SK-N-SH treated with all-trans-retinoic acid at 6 μM for 48 hours (cell line): ENCODE measurements around the gene IRS2.

Experiments
- ATAC-seq: fragments of 200-7000 bp; cut with Tn5 transposase; 3 replicates; pipeline ENCODE4 v1.9.1; 2020; ENCODE audit warnings: mild to moderate bottlenecking, moderate library complexity
- ARNTL ChIP-seq: fragments of 450-650 bp; formaldehyde crosslinking; IDR thresholded peaks from 2 replicates; pipeline ENCODE4 v1.5.0; 2020; ENCODE audit warnings: low read depth, mild to moderate bottlenecking, moderate library complexity, borderline replicate concordance
- BACH2 ChIP-seq: fragments of 250-450 bp; sonication (Bioruptor Pico); IDR thresholded peaks from 2 replicates; pipeline ENCODE4 v1.9.0; 2021; ENCODE audit warnings: mild to moderate bottlenecking, borderline replicate concordance
- CREB5 ChIP-seq: fragments of 250-450 bp; sonication (Bioruptor Pico); IDR thresholded peaks from 2 replicates; pipeline ENCODE4 v1.5.1; 2020; ENCODE audit warnings: low read depth, mild to moderate bottlenecking, moderate library complexity
- CSDC2 ChIP-seq: fragments of 250-450 bp; sonication (Bioruptor Pico); IDR thresholded peaks from 2 replicates; pipeline ENCODE4 v1.5.0; 2020; ENCODE audit warnings: mild to moderate bottlenecking, moderate library complexity
- ESRRG ChIP-seq: fragments of 250-450 bp; sonication (Bioruptor Pico); IDR thresholded peaks from 2 replicates; pipeline ENCODE4 v1.6.1; 2021; ENCODE audit warnings: mild to moderate bottlenecking
- GLIS3 ChIP-seq: fragments of 250-450 bp; sonication (Bioruptor Pico); IDR thresholded peaks from 2 replicates; pipeline ENCODE4 v1.5.0; 2020; ENCODE audit warnings: mild to moderate bottlenecking, moderate library complexity
- OSR1 ChIP-seq: fragments of 250-450 bp; sonication (Bioruptor Pico); IDR thresholded peaks from 2 replicates; pipeline ENCODE4 v1.8.0; 2022; ENCODE audit warnings: moderate library complexity, mild to moderate bottlenecking, inconsistent platforms
- POU6F1 ChIP-seq: fragments of 250-450 bp; sonication (Bioruptor Pico); IDR thresholded peaks from 2 replicates; pipeline ENCODE4 v1.8.0; 2021; ENCODE audit warnings: low read depth, mild to moderate bottlenecking, moderate library complexity, borderline replicate concordance
- PPARA ChIP-seq: fragments of 250-450 bp; sonication (Bioruptor Pico); IDR thresholded peaks from 2 replicates; pipeline ENCODE4 v1.5.0; 2020; ENCODE audit warnings: mild to moderate bottlenecking, borderline replicate concordance
- RARB ChIP-seq: fragments of 250-450 bp; sonication (Bioruptor Pico); IDR thresholded peaks from 2 replicates; pipeline ENCODE4 v1.8.0; 2021; ENCODE audit warnings: mild to moderate bottlenecking, moderate library complexity
- SNAI2 ChIP-seq: fragments of 250-450 bp; sonication (Bioruptor Pico); IDR thresholded peaks from 2 replicates; pipeline ENCODE4 v1.5.0; 2020; ENCODE audit warnings: mild to moderate bottlenecking, moderate library complexity
- TCF4 ChIP-seq: fragments of 250-450 bp; sonication (Bioruptor Pico); IDR thresholded peaks from 2 replicates; pipeline ENCODE4 v1.8.0; 2021; ENCODE audit warnings: mild to moderate bottlenecking, moderate library complexity, borderline replicate concordance
- TOX ChIP-seq: fragments of 250-450 bp; sonication (Bioruptor Pico); IDR thresholded peaks from 2 replicates; pipeline ENCODE4 v1.8.0; 2021; ENCODE audit warnings: mild to moderate bottlenecking, moderate library complexity, borderline replicate concordance
- TSHZ2 ChIP-seq: fragments of 250-450 bp; sonication (Bioruptor Pico); IDR thresholded peaks from 2 replicates; pipeline ENCODE4 v1.5.0; 2020; ENCODE audit warnings: mild to moderate bottlenecking, moderate library complexity
- ZC3H10 ChIP-seq: fragments of 250-450 bp; sonication (Bioruptor Pico); IDR thresholded peaks from 2 replicates; pipeline ENCODE4 v1.5.1; 2021; ENCODE audit warnings: mild to moderate bottlenecking, moderate library complexity
- ZFP3 ChIP-seq: fragments of 250-450 bp; sonication (Bioruptor Pico); IDR thresholded peaks from 2 replicates; pipeline ENCODE4 v1.5.0; 2020; ENCODE audit warnings: mild to moderate bottlenecking, moderate library complexity
- ZFP30 ChIP-seq: fragments of 450-650 bp; formaldehyde crosslinking; IDR thresholded peaks from 2 replicates; pipeline ENCODE4 v1.5.0; 2022; ENCODE audit warnings: mild to moderate bottlenecking, moderate library complexity
- ZNF565 ChIP-seq: fragments of 450-650 bp; formaldehyde crosslinking; conservative IDR thresholded peaks from 2 replicates; pipeline ENCODE4 v1.5.0; 2020; ENCODE audit warnings: low read depth, mild to moderate bottlenecking, moderate library complexity
- ZNF70 ChIP-seq: fragments of 450-650 bp; formaldehyde crosslinking; IDR thresholded peaks from 2 replicates; pipeline ENCODE4 v1.5.0; 2020; ENCODE audit warnings: mild to moderate bottlenecking, moderate library complexity
- ZNF8 ChIP-seq: fragments of 450-650 bp; formaldehyde crosslinking; IDR thresholded peaks from 2 replicates; pipeline ENCODE4 v1.5.0; 2020; ENCODE audit warnings: mild to moderate bottlenecking, moderate library complexity
- TF ChIP-seq, protein P1 (sequence below): fragments of 250-450 bp; sonication (Bioruptor Pico); IDR thresholded peaks from 2 replicates; pipeline ENCODE4 v1.8.0; 2020; ENCODE audit warnings: mild to moderate bottlenecking, moderate library complexity, borderline replicate concordance
- TF ChIP-seq, protein P2 (sequence below): fragments of 250-450 bp; sonication (Bioruptor Pico); IDR thresholded peaks from 2 replicates; pipeline ENCODE4 v1.5.1; 2021; ENCODE audit warnings: mild to moderate bottlenecking, moderate library complexity

IRS2 gene

DNA sequence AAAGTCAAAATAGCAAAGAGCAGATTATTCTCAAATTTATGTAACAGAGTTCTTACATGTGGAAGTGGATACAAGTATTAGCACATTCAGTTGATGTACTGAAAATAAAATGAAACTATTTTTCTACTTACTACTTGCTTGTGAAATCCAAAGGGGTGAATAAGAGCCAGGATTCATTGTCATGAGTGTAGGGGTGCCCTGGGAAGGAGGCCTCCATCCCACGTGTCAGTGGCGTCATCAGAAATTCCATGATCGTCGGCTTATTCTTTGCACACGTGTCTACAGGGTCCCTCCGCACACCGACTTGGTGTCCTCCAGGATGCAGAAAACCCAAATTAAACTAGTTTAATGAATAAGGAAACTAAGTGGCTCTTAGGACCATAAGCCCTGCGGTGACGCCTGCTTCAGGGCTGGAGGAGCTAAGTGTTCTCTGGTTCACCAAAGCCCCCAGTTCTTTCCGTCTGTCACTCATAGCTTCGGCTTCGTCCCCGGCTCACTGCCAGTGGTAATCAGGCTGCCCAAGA, 55.5 kb downstream of the IRS2 start:
- no peak for ATAC-seq
- TF ChIP-seq POU6F1 (CRISPR knock-in tag), result no peak
- TF ChIP-seq ZNF8 (CRISPR knock-in tag), result no peak
- no peak for TF ChIP-seq ZNF565 (CRISPR knock-in tag)
- no peak for TF ChIP-seq BACH2 (CRISPR knock-in tag)
- no peak for TF ChIP-seq ARNTL (CRISPR knock-in tag)
- no peak for TF ChIP-seq TSHZ2 (CRISPR knock-in tag)
- TF ChIP-seq CREB5, result no peak
- TF ChIP-seq PPARA, result no peak
- TF ChIP-seq ZNF70 (CRISPR knock-in tag), result no peak
- TF ChIP-seq CSDC2 (CRISPR knock-in tag), result no peak
- no peak for TF ChIP-seq ZFP30 (CRISPR knock-in tag)
- no peak for TF ChIP-seq RARB (CRISPR knock-in tag)
- TF ChIP-seq TOX (CRISPR knock-in tag), result no peak
- no peak for TF ChIP-seq TCF4 (CRISPR knock-in tag)
- no peak for TF ChIP-seq GLIS3 (CRISPR knock-in tag)
- TF ChIP-seq ESRRG (CRISPR knock-in tag), result no peak
- TF ChIP-seq SNAI2, result no peak
- no peak for TF ChIP-seq ZFP3 (CRISPR knock-in tag)
- TF ChIP-seq, protein P1, sequence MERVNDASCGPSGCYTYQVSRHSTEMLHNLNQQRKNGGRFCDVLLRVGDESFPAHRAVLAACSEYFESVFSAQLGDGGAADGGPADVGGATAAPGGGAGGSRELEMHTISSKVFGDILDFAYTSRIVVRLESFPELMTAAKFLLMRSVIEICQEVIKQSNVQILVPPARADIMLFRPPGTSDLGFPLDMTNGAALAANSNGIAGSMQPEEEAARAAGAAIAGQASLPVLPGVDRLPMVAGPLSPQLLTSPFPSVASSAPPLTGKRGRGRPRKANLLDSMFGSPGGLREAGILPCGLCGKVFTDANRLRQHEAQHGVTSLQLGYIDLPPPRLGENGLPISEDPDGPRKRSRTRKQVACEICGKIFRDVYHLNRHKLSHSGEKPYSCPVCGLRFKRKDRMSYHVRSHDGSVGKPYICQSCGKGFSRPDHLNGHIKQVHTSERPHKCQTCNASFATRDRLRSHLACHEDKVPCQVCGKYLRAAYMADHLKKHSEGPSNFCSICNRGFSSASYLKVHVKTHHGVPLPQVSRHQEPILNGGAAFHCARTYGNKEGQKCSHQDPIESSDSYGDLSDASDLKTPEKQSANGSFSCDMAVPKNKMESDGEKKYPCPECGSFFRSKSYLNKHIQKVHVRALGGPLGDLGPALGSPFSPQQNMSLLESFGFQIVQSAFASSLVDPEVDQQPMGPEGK (CRISPR knock-in tag), result no peak
- TF ChIP-seq OSR1 (CRISPR knock-in tag), result no peak

DNA sequence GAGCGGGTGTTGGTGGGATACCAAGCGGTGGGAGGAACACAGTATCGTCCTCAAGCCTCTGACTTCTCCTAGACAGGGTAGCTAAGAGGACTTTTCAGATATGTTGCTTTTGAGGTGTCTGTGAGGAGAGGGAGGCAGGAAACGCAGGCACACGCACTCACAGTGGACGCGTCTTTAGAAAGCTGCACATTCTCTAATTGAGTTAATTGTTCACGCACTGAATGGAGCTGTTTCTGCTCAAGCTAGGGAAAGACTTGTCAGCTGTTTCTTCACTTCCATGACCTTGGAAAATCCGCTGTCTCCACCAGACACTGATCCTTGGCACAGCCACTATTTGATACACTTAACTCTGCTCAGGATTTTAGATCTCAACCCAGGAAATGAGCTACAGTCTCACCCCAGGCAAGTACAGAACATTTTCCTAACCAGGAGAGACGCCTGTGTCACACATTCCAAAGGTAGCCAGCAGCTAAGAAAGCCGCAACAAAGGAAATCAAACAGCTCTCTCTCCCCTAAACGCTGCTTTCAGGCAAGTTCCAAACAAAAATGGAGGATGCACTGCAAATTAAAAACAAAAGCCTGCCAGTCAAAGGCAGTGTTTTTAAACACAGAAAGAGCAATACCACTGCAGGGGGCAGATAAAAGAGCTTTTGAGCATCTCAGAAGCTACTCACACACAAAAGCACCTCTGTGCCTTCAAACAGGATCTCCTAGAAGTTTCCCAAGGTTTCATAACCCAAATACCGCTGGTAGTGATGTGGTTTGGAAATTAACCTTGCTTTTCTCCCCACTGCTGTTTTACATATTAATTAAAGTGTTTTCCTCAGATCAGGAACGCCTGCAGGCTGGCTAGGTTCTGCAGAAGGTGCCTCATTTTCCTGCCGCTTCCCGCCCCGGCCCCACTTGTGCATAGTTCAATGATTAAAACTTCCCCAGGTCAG, 57.3 kb downstream of the IRS2 start:
- peak; percentile 40; the same call in 2 of the 3 replicates for ATAC-seq

GRCh38 chr13:109728061-109728460, 58.3 kb downstream of the IRS2 start:
- TF ChIP-seq ZC3H10 (CRISPR knock-in tag), result no peak
- TF ChIP-seq TCF4 (CRISPR knock-in tag), result no peak
- TF ChIP-seq POU6F1 (CRISPR knock-in tag), result no peak
- TF ChIP-seq, protein P2, sequence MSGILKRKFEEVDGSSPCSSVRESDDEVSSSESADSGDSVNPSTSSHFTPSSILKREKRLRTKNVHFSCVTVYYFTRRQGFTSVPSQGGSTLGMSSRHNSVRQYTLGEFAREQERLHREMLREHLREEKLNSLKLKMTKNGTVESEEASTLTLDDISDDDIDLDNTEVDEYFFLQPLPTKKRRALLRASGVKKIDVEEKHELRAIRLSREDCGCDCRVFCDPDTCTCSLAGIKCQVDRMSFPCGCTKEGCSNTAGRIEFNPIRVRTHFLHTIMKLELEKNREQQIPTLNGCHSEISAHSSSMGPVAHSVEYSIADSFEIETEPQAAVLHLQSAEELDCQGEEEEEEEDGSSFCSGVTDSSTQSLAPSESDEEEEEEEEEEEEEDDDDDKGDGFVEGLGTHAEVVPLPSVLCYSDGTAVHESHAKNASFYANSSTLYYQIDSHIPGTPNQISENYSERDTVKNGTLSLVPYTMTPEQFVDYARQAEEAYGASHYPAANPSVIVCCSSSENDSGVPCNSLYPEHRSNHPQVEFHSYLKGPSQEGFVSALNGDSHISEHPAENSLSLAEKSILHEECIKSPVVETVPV (CRISPR knock-in tag), result no peak
- ATAC-seq, result no peak

More for the DNA sequence above, 57.3 kb downstream of the IRS2 start:
- TF ChIP-seq TCF4 (CRISPR knock-in tag), result 0 out of 2 replicates have a peak, but pooled peaks have one; percentile 22
- TF ChIP-seq ZC3H10 (CRISPR knock-in tag), result no peak
